Superior temporal gyrus (tissue), 1 donor: ENCODE measurements around the gene GTSE1.
A peak's percentile ranks its signal among the peaks of the same experiment; 100 is the strongest.

Source experiments
- DNase-seq: peaks from one replicate; pipeline ENCODE4 v3.0.0-alpha.2; 2016; ENCODE audit errors: extremely low spot score

GTSE1 gene

GRCh38 chr22:46352691-46353386 is 56.2 kb downstream of the GTSE1 start:
- DNase-seq, result peak; percentile 67

GRCh38 chr22:46353483-46354105 is 56.9 kb downstream of the GTSE1 start:
- no peak for DNase-seq

GRCh38 chr22:46354176-46354992 is 57.7 kb downstream of the GTSE1 start:
- DNase-seq, result no peak

GRCh38 chr22:46354993-46355305 is 58.3 kb downstream of the GTSE1 start:
- no peak for DNase-seq

GRCh38 chr22:46355369-46355995 is 58.8 kb downstream of the GTSE1 start:
- DNase-seq, result peak; percentile 78

- DNase-seq, result no peak
These were observed 59.4 kb downstream of the GTSE1 start for GRCh38 chr22:46355996-46356471.

- no peak for DNase-seq
These were observed 60.1 kb downstream of the GTSE1 start for GRCh38 chr22:46356496-46357480.

- DNase-seq, result no peak
These were observed 61.2 kb downstream of the GTSE1 start for GRCh38 chr22:46357711-46358520.

GRCh38 chr22:46358766-46359165 is 62.1 kb downstream of the GTSE1 start:
- no peak for DNase-seq

- no peak for DNase-seq
These were observed 62.7 kb downstream of the GTSE1 start for GRCh38 chr22:46359362-46359761.

- DNase-seq, result no peak
These were observed 63.4 kb downstream of the GTSE1 start for GRCh38 chr22:46360097-46360496.

GRCh38 chr22:46360891-46361290 is 64.2 kb downstream of the GTSE1 start:
- no peak for DNase-seq

GRCh38 chr22:46361826-46362202 is 65.1 kb downstream of the GTSE1 start:
- no peak for DNase-seq

- no peak for DNase-seq
These were observed 65.7 kb downstream of the GTSE1 start for GRCh38 chr22:46362203-46362933.

- DNase-seq, result no peak
These were observed 66.4 kb downstream of the GTSE1 start for GRCh38 chr22:46362934-46363515.

- DNase-seq, result no peak
These were observed 67.1 kb downstream of the GTSE1 start for GRCh38 chr22:46363611-46364321.

GRCh38 chr22:46364341-46365165 is 67.9 kb downstream of the GTSE1 start:
- no peak for DNase-seq
